Transverse colon (tissue), 4 donors: ENCODE results near the gene NUDCD3.

ENCODE experiments used
- CTCF ChIP-seq, 5 experiments: fragments of 200-600 bp in 3 of 5; fragments of 450-650 bp in 2 of 5; sonication (generic) in 3 of 5; IDR thresholded peaks; 1 replicate in 2 of 5; 2 replicates in 3 of 5; pipeline ENCODE4 v1.5.1; 2016 to 2017; ENCODE audit warnings: antibody characterized with exemption in 5 of 5, inconsistent platforms in 3 of 5, mild to moderate bottlenecking in 2 of 5, moderate library complexity in 1 of 5
- EP300 ChIP-seq: sonication (generic); formaldehyde crosslinking; IDR thresholded peaks from one replicate; pipeline ENCODE4 v1.6.1; 2017; ENCODE audit warnings: antibody characterized with exemption, low read depth
- POLR2A ChIP-seq: fragments of 450-650 bp; IDR thresholded peaks from one replicate; pipeline ENCODE4 v1.6.1; 2016; ENCODE audit warnings: antibody characterized with exemption, mild to moderate bottlenecking, moderate library complexity
- POLR2AphosphoS5 ChIP-seq, 3 donors: sonication (generic); formaldehyde crosslinking; IDR thresholded peaks; one replicate each; pipeline ENCODE4 v1.6.1; 2016; ENCODE audit warnings: antibody characterized with exemption in 3 of 3

GRCh38 chr7:44367475-44368043 is 122.9 kb downstream of the NUDCD3 start:
- TF ChIP-seq CTCF (IDR thresholded peaks at IDR 0.05) (no peak), POLR2A (no peak), POLR2AphosphoS5 (IDR thresholded peaks at IDR 0.05) (no peak), EP300 (no peak)
